Measurements from ENCODE around the gene ARNT2. TPM values are rescaled to one million over a fixed set of nuclear protein-coding genes. Genes with fewer than 3 reads are reported as not detected.

Gene ARNT2
- total and polyA plus RNA-seq, 5 donors from 2014 or later, result not detected

GRCh38 chr15:80455668-80456442, 51.7 kb downstream of the ARNT2 start:
- Mint-ChIP-seq H3K9me3 (no peaks in the 10 kb centered on the region), H3K4me3 (no peak overlapping the region), H3K36me3 (no peaks in the 10 kb centered on the region), H3K27ac (no peak overlapping the region), H3K27me3 (peaks cover 4% of the 10 kb centered on the region), H3K4me1 (peaks cover 0 to 4% (median 1%) of the 10 kb centered on the region in 4 donors)
- no peak overlapping the region for H3K4me3 ChIP-seq (ENCODE audit: low read depth, low read length)
- H3K27ac ChIP-seq (ENCODE audit: insufficient read depth, low read length, poor library complexity, severe bottlenecking), result no peak overlapping the region
- no peaks in the 10 kb centered on the region for H3K9me3 ChIP-seq (ENCODE audit: control insufficient read depth in 2 of 2, low read length in 2 of 2)
- H3K4me1 ChIP-seq (ENCODE audit: control insufficient read depth, insufficient read depth, low read length, poor library complexity, severe bottlenecking), result no peaks in the 10 kb centered on the region
- DNase-seq (peak; percentile 22 to 78 (median 57)), ATAC-seq (ENCODE audit: low read depth in 2 of 2) (peak; percentile 56 to 59)
- no peaks in the 10 kb centered on the region for H3K36me3 ChIP-seq (ENCODE audit: control insufficient read depth, insufficient read depth, low read length)
- H3K27me3 ChIP-seq (ENCODE audit: control insufficient read depth, insufficient read depth, low read length), result no peaks in the 10 kb centered on the region

- peaks cover 0 to 4% (median 1%) of the 10 kb centered on the region in 4 donors for H3K4me1 Mint-ChIP-seq
- DNase-seq, result no peak
- H3K27me3 Mint-ChIP-seq, result peaks cover 4% of the 10 kb centered on the region
- no peaks in the 10 kb centered on the region for H3K36me3 Mint-ChIP-seq
- H3K4me1 ChIP-seq (ENCODE audit: control insufficient read depth, insufficient read depth, low read length, poor library complexity, severe bottlenecking), result no peaks in the 10 kb centered on the region
- no peaks in the 10 kb centered on the region for H3K36me3 ChIP-seq (ENCODE audit: control insufficient read depth, insufficient read depth, low read length)
- H3K27ac Mint-ChIP-seq, result no peak overlapping the region
- H3K9me3 ChIP-seq (ENCODE audit: control insufficient read depth in 2 of 2, low read length in 2 of 2), result no peaks in the 10 kb centered on the region
- H3K4me3 Mint-ChIP-seq, result no peak overlapping the region
- H3K4me3 ChIP-seq (ENCODE audit: low read depth, low read length), result no peak overlapping the region
- H3K27me3 ChIP-seq (ENCODE audit: control insufficient read depth, insufficient read depth, low read length), result no peaks in the 10 kb centered on the region
- no peak overlapping the region for H3K27ac ChIP-seq (ENCODE audit: insufficient read depth, low read length, poor library complexity, severe bottlenecking)
- ATAC-seq (ENCODE audit: low read depth in 2 of 2), result no peak
- H3K9me3 Mint-ChIP-seq, result peaks cover 0 to 2% (median 0%) of the 10 kb centered on the region in 7 donors
Observed at GRCh38 chr15:80456517-80457492, 52.6 kb downstream of the ARNT2 start.

GRCh38 chr15:80457896-80458295, 53.7 kb downstream of the ARNT2 start:
- Mint-ChIP-seq H3K27ac (no peak overlapping the region), H3K27me3 (peaks cover 4% of the 10 kb centered on the region), H3K4me1 (peaks cover 0 to 4% (median 1%) of the 10 kb centered on the region in 4 donors), H3K36me3 (no peaks in the 10 kb centered on the region), H3K4me3 (no peak overlapping the region), H3K9me3 (peaks cover 0 to 2% (median 0%) of the 10 kb centered on the region in 7 donors)
- no peaks in the 10 kb centered on the region for H3K4me1 ChIP-seq (ENCODE audit: control insufficient read depth, insufficient read depth, low read length, poor library complexity, severe bottlenecking)
- no peaks in the 10 kb centered on the region for H3K27me3 ChIP-seq (ENCODE audit: control insufficient read depth, insufficient read depth, low read length)
- no peak overlapping the region for H3K4me3 ChIP-seq (ENCODE audit: low read depth, low read length)
- ATAC-seq (ENCODE audit: low read depth in 2 of 2), result no peak
- DNase-seq, result no peak
- no peak overlapping the region for H3K27ac ChIP-seq (ENCODE audit: insufficient read depth, low read length, poor library complexity, severe bottlenecking)
- H3K9me3 ChIP-seq (ENCODE audit: control insufficient read depth in 2 of 2, low read length in 2 of 2), result no peaks in the 10 kb centered on the region
- H3K36me3 ChIP-seq (ENCODE audit: control insufficient read depth, insufficient read depth, low read length), result no peaks in the 10 kb centered on the region

GRCh38 chr15:80458580-80458979, 54.4 kb downstream of the ARNT2 start:
- peaks cover 4% of the 10 kb centered on the region for H3K27me3 Mint-ChIP-seq
- DNase-seq (no peak), ATAC-seq (ENCODE audit: low read depth in 2 of 2) (no peak)
- Histone ChIP-seq H3K36me3 (ENCODE audit: control insufficient read depth, insufficient read depth, low read length) (no peaks in the 10 kb centered on the region), H3K4me3 (ENCODE audit: low read depth, low read length) (no peak overlapping the region), H3K4me1 (ENCODE audit: control insufficient read depth, insufficient read depth, low read length, poor library complexity, severe bottlenecking) (no peaks in the 10 kb centered on the region), H3K27ac (ENCODE audit: insufficient read depth, low read length, poor library complexity, severe bottlenecking) (no peak overlapping the region), H3K27me3 (ENCODE audit: control insufficient read depth, insufficient read depth, low read length) (no peaks in the 10 kb centered on the region), H3K9me3 (ENCODE audit: control insufficient read depth in 2 of 2, low read length in 2 of 2) (no peaks in the 10 kb centered on the region)
- no peak overlapping the region for H3K4me3 Mint-ChIP-seq
- H3K27ac Mint-ChIP-seq, result no peak overlapping the region
- peaks cover 0 to 2% (median 0%) of the 10 kb centered on the region in 7 donors for H3K9me3 Mint-ChIP-seq
- H3K36me3 Mint-ChIP-seq, result no peaks in the 10 kb centered on the region
- peaks cover 0 to 4% (median 1%) of the 10 kb centered on the region in 4 donors for H3K4me1 Mint-ChIP-seq

DNA sequence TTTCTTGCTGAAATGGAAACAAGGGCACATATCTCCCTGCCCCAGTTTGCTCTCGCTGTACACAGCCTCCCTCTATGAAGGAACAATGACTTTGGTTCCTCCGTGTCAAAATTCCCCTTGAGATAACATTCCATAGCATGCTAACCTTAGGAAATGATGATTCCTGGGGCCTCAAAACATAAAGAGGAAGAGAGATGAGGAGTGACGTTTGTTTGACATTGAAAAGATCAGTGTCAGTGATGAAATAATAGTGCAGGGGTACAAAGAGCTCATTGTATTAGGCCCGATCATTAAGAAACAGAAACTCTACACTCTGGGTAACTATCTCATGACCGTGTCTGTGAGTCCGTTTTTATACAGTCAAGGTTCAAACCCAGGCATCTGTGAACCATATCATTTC, 55.2 kb downstream of the ARNT2 start:
- H3K36me3 Mint-ChIP-seq, result no peaks in the 10 kb centered on the region
- no peak overlapping the region for H3K4me3 Mint-ChIP-seq
- Histone ChIP-seq H3K36me3 (ENCODE audit: control insufficient read depth, insufficient read depth, low read length) (no peaks in the 10 kb centered on the region), H3K4me3 (ENCODE audit: low read depth, low read length) (no peak overlapping the region), H3K9me3 (ENCODE audit: control insufficient read depth in 2 of 2, low read length in 2 of 2) (no peaks in the 10 kb centered on the region), H3K4me1 (ENCODE audit: control insufficient read depth, insufficient read depth, low read length, poor library complexity, severe bottlenecking) (no peaks in the 10 kb centered on the region), H3K27me3 (ENCODE audit: control insufficient read depth, insufficient read depth, low read length) (no peaks in the 10 kb centered on the region), H3K27ac (ENCODE audit: insufficient read depth, low read length, poor library complexity, severe bottlenecking) (no peak overlapping the region)
- peaks cover 0 to 2% (median 0%) of the 10 kb centered on the region in 7 donors for H3K9me3 Mint-ChIP-seq
- no peak for DNase-seq
- H3K27me3 Mint-ChIP-seq, result peaks cover 4% of the 10 kb centered on the region
- H3K27ac Mint-ChIP-seq, result no peak overlapping the region
- no peak for ATAC-seq (ENCODE audit: low read depth in 2 of 2)
- H3K4me1 Mint-ChIP-seq, result peaks cover 0 to 4% (median 1%) of the 10 kb centered on the region in 4 donors

DNA sequence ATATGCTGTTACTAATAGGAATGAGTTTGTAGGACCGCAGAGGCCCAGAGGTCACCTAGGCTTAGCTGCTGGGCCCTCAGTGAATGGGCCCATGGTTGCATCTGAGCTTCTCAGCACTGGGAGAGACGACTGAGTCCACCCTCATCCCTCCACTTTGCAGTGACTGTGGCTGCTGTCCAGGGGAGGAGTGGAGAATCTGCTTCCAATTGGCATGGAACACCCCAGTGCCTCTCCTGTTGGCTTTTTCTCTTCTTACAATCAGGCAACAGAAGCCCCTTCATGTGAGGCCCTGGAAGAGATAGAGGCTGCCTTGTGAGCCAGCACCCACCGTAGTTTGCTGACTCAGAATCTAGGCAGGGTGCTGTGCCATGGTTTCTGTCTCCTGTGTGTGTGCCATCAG, 55.6 kb downstream of the ARNT2 start:
- no peaks in the 10 kb centered on the region for H3K4me1 ChIP-seq (ENCODE audit: control insufficient read depth, insufficient read depth, low read length, poor library complexity, severe bottlenecking)

GRCh38 chr15:80461356-80462095, 57.3 kb downstream of the ARNT2 start:
- Histone ChIP-seq H3K4me3 (ENCODE audit: low read depth, low read length) (no peak overlapping the region), H3K27ac (ENCODE audit: insufficient read depth, low read length, poor library complexity, severe bottlenecking) (no peak overlapping the region), H3K4me1 (ENCODE audit: control insufficient read depth, insufficient read depth, low read length, poor library complexity, severe bottlenecking) (no peaks in the 10 kb centered on the region), H3K36me3 (ENCODE audit: control insufficient read depth, insufficient read depth, low read length) (no peaks in the 10 kb centered on the region), H3K9me3 (ENCODE audit: control insufficient read depth in 2 of 2, low read length in 2 of 2) (no peaks in the 10 kb centered on the region), H3K27me3 (ENCODE audit: control insufficient read depth, insufficient read depth, low read length) (no peaks in the 10 kb centered on the region)
- Mint-ChIP-seq H3K36me3 (no peaks in the 10 kb centered on the region), H3K27ac (no peak overlapping the region), H3K27me3 (peaks cover 4% of the 10 kb centered on the region), H3K4me3 (no peak overlapping the region), H3K9me3 (peaks cover 0 to 2% (median 0%) of the 10 kb centered on the region in 7 donors), H3K4me1 (no peaks in the 10 kb centered on the region)
- DNase-seq (no peak), ATAC-seq (ENCODE audit: low read depth in 2 of 2) (no peak)

More for the DNA sequence above, 55.6 kb downstream of the ARNT2 start:
- no peak overlapping the region for H3K4me3 Mint-ChIP-seq
- peaks cover 0 to 4% (median 1%) of the 10 kb centered on the region in 4 donors for H3K4me1 Mint-ChIP-seq
- no peaks in the 10 kb centered on the region for H3K36me3 Mint-ChIP-seq
- no peak for DNase-seq
- H3K27me3 ChIP-seq (ENCODE audit: control insufficient read depth, insufficient read depth, low read length), result no peaks in the 10 kb centered on the region
- H3K27me3 Mint-ChIP-seq, result peaks cover 4% of the 10 kb centered on the region
- no peak overlapping the region for H3K27ac ChIP-seq (ENCODE audit: insufficient read depth, low read length, poor library complexity, severe bottlenecking)
- no peaks in the 10 kb centered on the region for H3K9me3 ChIP-seq (ENCODE audit: control insufficient read depth in 2 of 2, low read length in 2 of 2)
- H3K36me3 ChIP-seq (ENCODE audit: control insufficient read depth, insufficient read depth, low read length), result no peaks in the 10 kb centered on the region
- no peak overlapping the region for H3K4me3 ChIP-seq (ENCODE audit: low read depth, low read length)
- peaks cover 0 to 2% (median 0%) of the 10 kb centered on the region in 7 donors for H3K9me3 Mint-ChIP-seq
- no peak overlapping the region for H3K27ac Mint-ChIP-seq
- no peak for ATAC-seq (ENCODE audit: low read depth in 2 of 2)
